ENCODE data around the gene CARD14.

Gene CARD14

GRCh38 chr17:80212511-80212910, 42.7 kb downstream of the CARD14 start:
- no peak for DNase-seq (ENCODE audit: low read depth)

DNA sequence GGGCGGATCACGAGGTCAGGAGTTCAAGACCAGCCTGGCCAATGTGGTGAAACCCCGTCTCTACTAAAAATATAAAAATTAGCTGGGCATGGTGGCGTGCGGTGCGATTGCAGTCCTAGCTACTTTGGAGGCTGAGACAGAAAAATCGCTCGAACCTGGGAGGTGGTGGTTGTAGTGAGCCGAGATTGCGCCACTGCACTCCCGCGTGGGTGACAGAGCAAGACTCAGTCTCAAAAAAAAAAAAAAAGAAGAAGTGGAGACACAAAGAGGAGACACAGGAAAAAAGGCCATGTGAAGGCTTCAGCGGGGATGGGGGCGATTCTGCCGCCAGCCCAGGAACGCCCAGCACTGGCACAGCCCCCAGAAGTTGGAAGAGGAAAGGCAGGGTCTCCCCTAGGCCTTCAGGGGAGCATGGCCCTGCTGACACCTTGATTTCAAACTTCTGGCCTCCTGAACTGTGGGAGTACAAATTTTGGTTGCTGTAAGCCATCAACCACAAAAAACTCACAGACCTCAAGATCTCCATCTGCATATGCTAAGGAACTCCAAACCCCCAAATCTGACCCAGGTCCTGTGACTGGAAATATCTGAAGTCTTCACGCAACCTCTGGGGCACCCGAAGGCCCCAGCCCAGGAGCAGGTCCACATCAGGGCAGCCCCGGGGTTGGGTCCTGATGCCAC, 43.3 kb downstream of the CARD14 start:
- no peak for DNase-seq (ENCODE audit: low read depth)

- DNase-seq (ENCODE audit: low read depth): no peak
These were observed 43.8 kb downstream of the CARD14 start for GRCh38 chr17:80213643-80213975.

DNA sequence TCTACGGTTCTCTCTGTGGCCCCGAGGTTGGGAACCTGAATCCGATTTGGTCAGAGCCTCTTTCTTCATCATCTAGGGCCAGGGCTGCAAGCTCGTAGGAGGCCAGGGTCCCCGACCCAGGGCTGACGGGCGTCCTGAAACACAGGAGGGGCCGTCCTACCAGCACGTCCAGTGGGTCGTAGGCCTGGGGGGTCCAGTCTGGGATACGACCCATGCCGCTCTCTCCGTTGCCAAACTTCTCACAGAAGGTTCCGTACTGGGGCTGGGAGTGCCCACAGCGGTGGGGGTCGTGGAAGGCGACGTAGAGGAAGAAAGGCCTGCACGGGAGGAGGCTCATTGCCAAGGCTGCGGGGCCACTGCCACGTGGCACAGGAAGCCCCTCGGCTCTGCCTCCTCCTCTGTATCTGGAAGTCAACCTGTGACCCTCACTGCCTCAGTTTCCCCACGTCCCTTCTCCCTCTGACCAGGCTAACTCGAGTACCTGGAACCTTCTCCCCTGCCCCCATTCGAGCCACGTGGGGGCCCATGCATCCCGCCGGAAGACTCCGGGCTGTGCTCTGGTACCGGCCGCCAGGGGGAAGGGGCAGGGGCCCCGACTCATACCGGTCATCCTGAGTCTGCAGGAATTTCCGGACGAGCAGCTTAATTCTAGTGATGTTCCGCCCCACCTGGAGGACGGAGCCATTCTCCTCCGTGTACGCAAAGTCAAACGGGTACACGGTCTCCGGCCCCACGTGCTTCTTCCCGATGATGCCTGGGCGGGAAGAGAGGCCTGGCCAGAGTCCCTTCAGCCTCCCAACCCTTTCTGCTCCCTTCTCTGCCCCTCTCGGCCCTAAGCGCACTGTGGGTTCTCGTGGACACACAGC, 44.4 kb downstream of the CARD14 start:
- no peak for DNase-seq (ENCODE audit: low read depth)

GRCh38 chr17:80214878-80215210, 45.0 kb downstream of the CARD14 start:
- DNase-seq (ENCODE audit: low read depth): no peak

GRCh38 chr17:80216473-80217456, 46.9 kb downstream of the CARD14 start:
- DNase-seq (ENCODE audit: low read depth): no peak

DNA sequence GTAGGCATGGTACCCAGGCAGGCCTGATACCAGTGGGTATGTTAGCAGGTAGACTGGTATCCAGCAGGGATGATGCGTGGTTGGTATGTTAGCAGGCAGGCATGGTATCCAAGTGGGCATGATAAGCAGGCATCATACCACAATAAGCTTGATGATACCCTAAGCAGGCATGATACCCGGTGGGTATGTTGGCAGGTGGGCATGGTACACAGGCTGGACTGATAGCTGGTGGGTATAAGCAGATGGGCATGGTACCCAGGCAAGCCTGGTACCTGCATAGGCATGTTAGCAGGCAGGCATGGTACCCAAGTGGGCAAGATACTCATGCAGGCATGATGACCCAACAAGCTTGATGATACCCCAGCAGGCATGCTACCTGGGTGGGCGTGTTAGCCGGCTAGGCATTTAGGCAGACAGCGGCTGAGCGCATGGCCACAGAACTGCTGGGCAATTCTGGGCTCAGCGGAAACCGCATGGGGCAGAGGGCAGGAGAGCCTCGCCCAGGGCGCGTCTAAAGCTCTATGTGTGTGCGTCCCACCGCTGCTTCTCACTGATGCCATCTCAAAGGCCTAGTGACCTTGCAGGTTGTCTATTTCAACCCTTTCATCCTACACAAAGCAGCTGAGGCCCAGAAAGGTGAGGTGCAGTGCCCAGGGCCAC, 48.0 kb downstream of the CARD14 start:
- no peak for DNase-seq (ENCODE audit: low read depth)

DNA sequence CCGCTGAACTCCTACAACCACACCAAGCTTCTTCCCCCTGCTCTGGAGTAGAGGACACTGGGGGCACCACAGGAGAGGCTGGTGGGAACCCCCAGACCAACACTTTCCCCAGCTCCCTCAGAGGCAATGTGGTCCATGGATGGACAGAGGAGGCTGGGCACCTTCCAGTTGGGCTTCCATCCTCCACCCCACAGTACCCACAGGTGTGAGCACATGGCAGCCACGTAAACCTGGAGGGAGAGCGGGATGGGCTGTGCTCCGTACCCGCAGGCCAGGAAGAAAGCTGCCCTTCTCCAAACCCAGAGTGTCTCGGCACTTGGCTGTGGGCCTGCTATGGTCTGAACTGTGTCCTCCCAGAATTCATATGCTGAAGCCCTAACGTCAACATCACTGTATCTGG, 48.6 kb downstream of the CARD14 start:
- DNase-seq (ENCODE audit: low read depth): no peak

DNA sequence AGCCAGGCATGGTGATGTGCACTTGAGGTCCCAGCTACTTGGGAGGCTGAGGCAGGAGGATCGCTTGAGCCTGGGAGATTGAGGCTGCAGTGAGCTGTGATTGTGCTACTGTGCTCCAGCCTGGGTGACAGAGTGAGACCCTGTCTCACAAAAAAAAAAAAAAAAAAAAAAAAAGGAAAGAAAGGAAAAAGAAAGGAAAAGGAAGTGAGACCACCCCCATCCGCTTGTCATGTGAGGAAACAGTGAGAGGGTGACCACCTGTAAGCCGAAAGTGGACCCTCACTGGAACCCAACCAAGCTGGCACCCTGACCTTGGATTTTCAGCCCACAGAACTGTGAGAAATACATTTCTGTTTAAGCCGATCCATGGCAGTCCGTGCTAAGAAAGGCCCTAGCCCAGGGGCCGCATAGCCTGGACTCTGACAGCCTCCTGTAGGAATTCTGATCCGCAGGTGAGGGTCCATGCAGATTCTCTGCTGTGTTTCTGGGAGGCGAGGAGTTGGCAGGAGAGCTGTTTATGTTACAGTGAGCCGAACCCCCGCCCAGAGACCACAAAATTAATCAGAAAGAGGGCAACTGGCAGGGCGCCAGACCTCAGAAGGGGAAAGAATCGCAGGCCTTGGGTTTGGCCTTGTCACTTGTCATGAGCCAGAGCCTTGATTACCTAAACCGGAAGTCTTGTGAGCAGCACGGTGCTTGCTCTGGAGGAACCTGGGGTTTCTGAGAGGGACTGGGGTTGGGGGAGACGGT, 49.4 kb downstream of the CARD14 start:
- peak; percentile 86 for DNase-seq (ENCODE audit: low read depth)

GRCh38 chr17:80219763-80220053, 49.9 kb downstream of the CARD14 start:
- no peak for DNase-seq (ENCODE audit: low read depth)

- DNase-seq (ENCODE audit: low read depth): peak; percentile 39
These were observed 50.4 kb downstream of the CARD14 start, which contains the start of the genes SGSH and SLC26A11 for GRCh38 chr17:80220054-80220735. SGSH (minus strand) TSS chr17:80220333; CDS start chr17:80220313, 20 bp downstream. SLC26A11 (plus strand) TSS chr17:80220427; CDS start chr17:80221561, 1,134 bp downstream.

DNA sequence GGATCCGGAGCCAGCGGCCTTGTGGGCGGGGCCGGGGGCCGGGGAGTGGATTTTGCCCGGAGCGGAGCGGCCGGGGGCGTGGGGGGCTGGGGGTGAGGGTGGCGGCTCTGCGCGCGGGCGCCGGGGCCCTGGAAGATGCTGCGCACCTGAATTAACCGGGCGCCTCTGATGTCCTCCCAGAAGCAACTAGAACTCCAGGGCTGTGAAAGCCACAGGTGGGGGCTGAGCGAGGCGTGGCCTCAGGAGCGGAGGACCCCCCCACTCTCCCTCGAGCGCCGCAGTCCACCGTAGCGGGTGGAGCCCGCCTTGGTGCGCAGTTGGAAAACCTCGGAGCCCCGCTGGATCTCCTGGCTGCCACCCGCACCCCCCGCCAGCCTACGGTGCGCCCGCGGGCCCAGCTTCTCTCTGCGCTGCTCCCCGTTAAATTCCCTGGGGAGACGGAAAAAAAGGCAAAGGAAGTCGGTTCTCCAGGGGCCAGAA, 50.9 kb downstream of the CARD14 start:
- peak; percentile 3 for DNase-seq (ENCODE audit: low read depth)

GRCh38 chr17:80221351-80222105, 51.7 kb downstream of the CARD14 start:
- no peak for DNase-seq (ENCODE audit: low read depth)

DNA sequence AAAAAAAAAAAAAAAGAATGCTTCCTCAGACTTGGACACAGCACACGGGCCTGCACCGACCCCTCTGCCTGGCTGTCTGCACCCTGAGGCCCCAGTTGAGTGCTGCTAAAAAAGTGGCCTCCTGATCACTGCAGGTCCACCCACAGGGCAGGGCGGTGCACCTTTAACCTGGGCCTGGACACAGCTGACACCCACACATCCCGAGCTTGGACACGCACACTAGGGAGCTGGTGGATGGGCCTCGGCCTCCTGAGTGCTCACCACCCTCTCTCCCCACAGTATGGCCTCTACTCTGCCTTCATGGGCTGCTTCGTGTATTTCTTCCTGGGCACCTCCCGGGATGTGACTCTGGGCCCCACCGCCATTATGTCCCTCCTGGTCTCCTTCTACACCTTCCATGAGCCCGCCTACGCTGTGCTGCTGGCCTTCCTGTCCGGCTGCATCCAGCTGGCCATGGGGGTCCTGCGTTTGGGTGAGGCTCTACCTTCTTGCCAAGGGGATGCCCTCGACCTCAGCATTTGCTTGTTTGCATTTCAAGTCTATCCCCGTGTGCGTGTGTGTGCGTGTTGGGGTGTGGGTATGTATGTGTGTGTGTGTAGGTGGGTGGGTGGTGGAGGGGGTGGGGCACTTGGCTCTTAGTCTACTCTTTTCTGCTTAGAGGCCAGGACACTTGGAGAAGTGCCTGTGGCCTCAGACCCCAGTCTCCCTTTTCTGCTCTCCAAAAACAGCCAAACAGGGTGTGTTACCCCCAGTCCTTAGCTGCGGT, 52.7 kb downstream of the CARD14 start:
- DNase-seq (ENCODE audit: low read depth): no peak

GRCh38 chr17:80223142-80223815, 53.4 kb downstream of the CARD14 start:
- no peak for DNase-seq (ENCODE audit: low read depth)

DNA sequence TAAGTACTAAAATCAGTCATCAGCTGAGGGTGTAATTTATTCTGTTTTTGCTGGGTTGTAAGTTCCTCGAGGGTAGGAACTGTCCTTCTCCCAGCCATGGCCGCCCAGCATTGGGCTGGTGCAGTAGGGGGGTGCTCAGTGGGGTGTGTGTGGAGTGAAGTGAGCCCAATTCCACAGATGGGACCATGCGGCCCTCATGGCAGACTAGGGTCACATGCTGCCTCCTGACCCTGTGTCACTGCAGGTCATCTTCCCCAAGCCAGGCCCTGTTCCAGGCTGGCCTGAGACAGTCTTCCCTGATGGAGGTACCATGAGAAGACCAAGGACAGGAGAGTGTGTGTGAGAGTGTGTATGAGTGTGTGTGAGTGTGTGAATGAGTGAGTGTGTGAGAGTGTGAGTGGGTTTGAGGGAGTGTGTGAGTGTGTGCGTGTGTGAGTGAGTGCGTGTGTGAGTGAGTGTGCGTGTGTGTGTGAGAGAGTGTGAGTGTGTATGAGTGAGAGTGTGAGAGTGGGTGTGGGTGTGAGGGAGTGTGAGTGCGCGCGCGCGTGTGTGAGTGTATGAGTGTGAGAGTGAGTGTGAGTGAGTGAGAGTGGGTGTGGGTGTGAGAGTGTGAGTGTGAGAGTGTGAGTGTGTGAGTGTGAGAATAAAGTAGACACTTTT, 54.1 kb downstream of the CARD14 start:
- no peak for DNase-seq (ENCODE audit: low read depth)

GRCh38 chr17:80224683-80225082, 54.9 kb downstream of the CARD14 start:
- no peak for DNase-seq (ENCODE audit: low read depth)

DNA sequence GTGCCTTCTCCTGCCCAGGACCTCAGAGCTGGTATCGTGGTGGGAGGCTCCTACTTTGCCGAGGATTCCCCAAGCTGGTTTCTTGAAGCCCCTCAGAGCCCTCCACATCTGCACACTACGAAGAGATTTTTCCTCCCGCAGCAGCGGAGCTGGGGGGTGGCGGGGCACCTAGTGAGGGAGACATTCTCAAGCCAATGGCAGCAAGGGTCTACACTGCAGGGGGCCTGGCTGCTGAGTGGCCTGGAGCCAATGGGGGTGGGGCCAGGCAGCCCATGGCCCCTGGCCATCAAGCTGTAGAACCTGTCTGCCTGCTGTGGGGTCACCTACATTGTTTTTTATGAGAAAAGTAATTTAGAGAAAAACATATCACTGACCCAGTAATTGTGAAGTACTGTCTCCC, 55.4 kb downstream of the CARD14 start:
- DNase-seq (ENCODE audit: low read depth): no peak
